Stimulated activated CD8-positive, alpha-beta memory T cell treated with anti-CD3 and anti-CD28 coated beads, Interleukin-7, amount 100 ng/mL, for 24 hours (primary cell): ENCODE data around the gene TPST1.

Experiments used
- DNase-seq: peaks from one replicate; pipeline ENCODE4 v3.0.0-alpha.2; 2020; ENCODE audit warnings: low read depth

Gene TPST1

GRCh38 chr7:66238773-66239466 lies 33.8 kb downstream of the TPST1 start:
- DNase-seq = no peak

- DNase-seq = no peak
These were observed 34.3 kb downstream of the TPST1 start for GRCh38 chr7:66239467-66239856.

- no peak for DNase-seq
These were observed 39.9 kb downstream of the TPST1 start for GRCh38 chr7:66245008-66245407.

- no peak for DNase-seq
These were observed 41.5 kb downstream of the TPST1 start for GRCh38 chr7:66246554-66247171.

- DNase-seq = no peak
These were observed 42.4 kb downstream of the TPST1 start for GRCh38 chr7:66247380-66248078.

- no peak for DNase-seq
These were observed 45.6 kb downstream of the TPST1 start for GRCh38 chr7:66250711-66251110.

GRCh38 chr7:66255534-66256100 lies 50.5 kb downstream of the TPST1 start:
- DNase-seq = no peak

GRCh38 chr7:66256281-66256680 lies 51.1 kb downstream of the TPST1 start:
- DNase-seq = no peak

- DNase-seq = no peak
These were observed 52.3 kb downstream of the TPST1 start for GRCh38 chr7:66257481-66257880.

GRCh38 chr7:66258409-66258808 lies 53.3 kb downstream of the TPST1 start:
- no peak for DNase-seq

- no peak for DNase-seq
These were observed 56.8 kb downstream of the TPST1 start for GRCh38 chr7:66261941-66262340.

- DNase-seq = no peak
These were observed 58.8 kb downstream of the TPST1 start for GRCh38 chr7:66263936-66264335.

GRCh38 chr7:66265566-66265965 lies 60.4 kb downstream of the TPST1 start:
- no peak for DNase-seq

GRCh38 chr7:66267249-66267648 lies 62.1 kb downstream of the TPST1 start:
- no peak for DNase-seq

- DNase-seq = no peak
These were observed 64.8 kb downstream of the TPST1 start for GRCh38 chr7:66269978-66270377.

GRCh38 chr7:66272321-66272720 lies 67.2 kb downstream of the TPST1 start:
- no peak for DNase-seq

GRCh38 chr7:66276363-66276762 lies 71.2 kb downstream of the TPST1 start:
- DNase-seq = no peak

- no peak for DNase-seq
These were observed 72.4 kb downstream of the TPST1 start for GRCh38 chr7:66277492-66277891.

- no peak for DNase-seq
These were observed 74.8 kb downstream of the TPST1 start for GRCh38 chr7:66279912-66280311.

- no peak for DNase-seq
These were observed 76.8 kb downstream of the TPST1 start for GRCh38 chr7:66281678-66282590.

- DNase-seq = no peak
These were observed 77.4 kb downstream of the TPST1 start for GRCh38 chr7:66282591-66282935.
